Stimulated activated effector memory CD8-positive, alpha-beta T cell treated with anti-CD3 and anti-CD28 coated beads, Interleukin-12 subunit alpha, Interleukin-12 subunit beta, amount 100 ng/mL, for 72 hours (primary cell): ENCODE data around the gene TMEM181.
"Not testable (repeated sequence)": the region's sequence is repeated elsewhere in the genome, so short reads cannot be mapped to it uniquely, and the experiment has no call there.

Experiments used
- ATAC-seq: fragments of 150-1000 bp; cut with Tn5 transposase; 2 replicates; pipeline ENCODE4 v1.10.0; 2021
- DNase-seq, 2 donors: peaks; one replicate each; pipeline ENCODE4 v3.0.0; 2021 to 2022; ENCODE audit warnings: low spot score in 2 of 2
- H3K27ac Mint-ChIP-seq: one replicate; pipeline ENCODE4 v1.8.0; 2022; ENCODE audit warnings: mild to moderate bottlenecking, mixed read lengths
- H3K36me3 Mint-ChIP-seq: one replicate; pipeline ENCODE4 v1.8.0; 2022; ENCODE audit warnings: mild to moderate bottlenecking, mixed read lengths
- H3K4me1 Mint-ChIP-seq: one replicate; pipeline ENCODE4 v1.8.0; 2022; ENCODE audit warnings: mixed read lengths
- H3K4me3 Mint-ChIP-seq: one replicate; pipeline ENCODE4 v1.8.0; 2022; ENCODE audit warnings: mild to moderate bottlenecking, mixed read lengths
- H3K9me3 Mint-ChIP-seq: one replicate; pipeline ENCODE4 v1.8.0; 2022; ENCODE audit warnings: mixed read lengths

The TMEM181 gene

GRCh38 chr6:158591134-158591809 is 31.4 kb downstream of the TMEM181 start:
- Mint-ChIP-seq H3K36me3 (peaks cover 100% of the 10 kb centered on the region), H3K4me1 (peaks cover 11% of the 10 kb centered on the region), H3K9me3 (no peaks in the 10 kb centered on the region), H3K4me3 (no peak overlapping the region), H3K27ac (peak overlapping the region; percentile 48)
- ATAC-seq = no peak
- no peak for DNase-seq

GRCh38 chr6:158591810-158592209 is 31.9 kb downstream of the TMEM181 start:
- DNase-seq = no peak
- Mint-ChIP-seq H3K9me3 (no peaks in the 10 kb centered on the region), H3K27ac (peak overlapping the region; percentile 48), H3K4me3 (no peak overlapping the region), H3K36me3 (peaks cover 100% of the 10 kb centered on the region), H3K4me1 (peaks cover 11% of the 10 kb centered on the region)
- ATAC-seq = no peak

DNA sequence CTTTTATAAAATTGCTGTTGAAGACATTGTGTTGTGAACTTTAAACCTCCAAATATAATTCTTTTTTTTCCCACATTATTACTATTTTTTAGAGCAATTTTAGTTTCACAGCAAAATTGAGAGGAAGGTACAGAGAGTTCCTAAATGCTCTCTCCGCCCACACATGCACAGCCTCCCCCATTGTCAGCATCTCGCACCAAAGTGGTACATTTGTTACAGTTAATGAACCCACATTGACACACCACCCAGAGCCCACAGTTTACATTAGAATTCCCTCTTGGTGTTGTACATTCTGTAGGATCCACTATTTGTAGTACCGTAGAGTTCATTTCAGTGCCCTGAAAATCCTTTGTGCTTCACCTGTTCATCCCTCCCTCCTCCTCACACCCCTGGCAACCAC is 33.8 kb downstream of the TMEM181 start:
- DNase-seq (no peak), ATAC-seq (no peak)
- Mint-ChIP-seq H3K9me3 (no peaks in the 10 kb centered on the region), H3K4me1 (peaks cover 18% of the 10 kb centered on the region), H3K36me3 (peaks cover 100% of the 10 kb centered on the region), H3K27ac (no peak overlapping the region), H3K4me3 (no peak overlapping the region)

DNA sequence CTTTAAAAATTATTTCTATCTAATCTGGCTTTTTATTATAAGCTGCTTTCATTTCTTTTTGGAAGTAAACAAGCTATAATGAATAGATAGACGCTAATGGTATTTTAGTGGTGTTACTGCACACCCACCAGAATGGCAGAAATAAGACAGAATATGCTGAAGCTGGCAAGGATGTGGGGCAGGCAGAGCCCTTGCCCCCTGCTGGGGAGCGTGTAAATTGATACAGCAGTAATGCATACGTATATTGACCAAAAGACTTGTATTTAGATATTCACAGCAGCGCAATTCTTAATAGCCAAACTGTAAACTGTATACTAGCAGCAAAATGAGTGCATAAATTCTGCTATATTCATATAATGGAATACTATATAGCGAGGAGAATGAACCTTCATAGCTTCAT is 35.3 kb downstream of the TMEM181 start:
- no peak for ATAC-seq
- Mint-ChIP-seq H3K4me3 (no peak overlapping the region), H3K36me3 (peaks cover 100% of the 10 kb centered on the region), H3K4me1 (peaks cover 18% of the 10 kb centered on the region), H3K9me3 (no peaks in the 10 kb centered on the region), H3K27ac (no peak overlapping the region)
- DNase-seq = no peak

DNA sequence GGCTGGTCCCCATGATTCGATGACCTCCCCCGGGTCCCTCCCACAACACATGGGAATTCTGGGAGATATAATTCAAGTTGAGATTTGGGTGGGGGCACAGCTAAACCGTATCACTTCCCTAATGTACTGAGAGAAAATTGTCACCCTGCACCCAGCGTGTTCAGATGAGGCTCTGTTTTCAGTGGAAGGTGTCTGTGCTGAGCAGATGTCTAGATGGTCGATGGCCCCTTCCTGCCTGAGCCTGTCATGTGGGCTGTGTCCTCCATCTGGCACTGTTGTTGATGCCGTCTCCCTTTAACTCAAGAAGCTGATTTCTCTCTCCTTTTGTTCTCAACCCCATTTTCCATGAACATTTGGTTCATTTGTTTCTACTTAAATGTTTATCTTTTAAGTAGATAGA is 37.0 kb downstream of the TMEM181 start:
- peaks cover 7% of the 10 kb centered on the region for H3K4me1 Mint-ChIP-seq
- H3K27ac Mint-ChIP-seq = peak overlapping the region; percentile 67
- no peaks in the 10 kb centered on the region for H3K9me3 Mint-ChIP-seq
- no peak for ATAC-seq
- H3K4me3 Mint-ChIP-seq = no peak overlapping the region
- DNase-seq = no peak
- H3K36me3 Mint-ChIP-seq = peaks cover 100% of the 10 kb centered on the region

DNA sequence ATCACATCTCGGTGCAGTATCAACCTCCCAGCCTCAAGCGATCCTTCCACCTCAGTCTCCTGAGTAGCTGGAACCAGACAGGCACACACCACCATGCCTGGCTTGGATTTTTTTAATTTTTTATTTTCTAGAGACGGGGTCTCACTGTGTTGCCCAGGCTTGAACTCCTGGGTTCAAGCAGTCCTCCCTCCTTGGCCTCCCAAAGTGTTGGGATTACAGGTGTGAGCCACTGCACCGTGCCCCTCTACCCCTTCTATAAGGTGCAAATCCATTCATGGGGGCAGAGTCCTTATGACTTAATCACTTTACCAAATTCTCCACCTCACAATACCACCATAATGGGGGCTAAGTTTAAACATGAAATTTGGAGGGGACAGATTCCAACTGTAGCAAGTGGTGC is 37.7 kb downstream of the TMEM181 start:
- H3K27ac Mint-ChIP-seq = peak overlapping the region; percentile 48
- peaks cover 100% of the 10 kb centered on the region for H3K36me3 Mint-ChIP-seq
- ATAC-seq = no peak

GRCh38 chr6:158599635-158600034 is 39.7 kb downstream of the TMEM181 start:
- ATAC-seq = no peak
- Mint-ChIP-seq H3K27ac (peak overlapping the region; percentile 64), H3K9me3 (no peaks in the 10 kb centered on the region), H3K36me3 (peaks cover 100% of the 10 kb centered on the region), H3K4me3 (no peak overlapping the region), H3K4me1 (peaks cover 16% of the 10 kb centered on the region)
- DNase-seq = no peak

More for the DNA sequence above, 37.7 kb downstream of the TMEM181 start:
- no peak for DNase-seq
- H3K9me3 Mint-ChIP-seq = no peaks in the 10 kb centered on the region
- H3K4me1 Mint-ChIP-seq = peaks cover 7% of the 10 kb centered on the region
- no peak overlapping the region for H3K4me3 Mint-ChIP-seq

DNA sequence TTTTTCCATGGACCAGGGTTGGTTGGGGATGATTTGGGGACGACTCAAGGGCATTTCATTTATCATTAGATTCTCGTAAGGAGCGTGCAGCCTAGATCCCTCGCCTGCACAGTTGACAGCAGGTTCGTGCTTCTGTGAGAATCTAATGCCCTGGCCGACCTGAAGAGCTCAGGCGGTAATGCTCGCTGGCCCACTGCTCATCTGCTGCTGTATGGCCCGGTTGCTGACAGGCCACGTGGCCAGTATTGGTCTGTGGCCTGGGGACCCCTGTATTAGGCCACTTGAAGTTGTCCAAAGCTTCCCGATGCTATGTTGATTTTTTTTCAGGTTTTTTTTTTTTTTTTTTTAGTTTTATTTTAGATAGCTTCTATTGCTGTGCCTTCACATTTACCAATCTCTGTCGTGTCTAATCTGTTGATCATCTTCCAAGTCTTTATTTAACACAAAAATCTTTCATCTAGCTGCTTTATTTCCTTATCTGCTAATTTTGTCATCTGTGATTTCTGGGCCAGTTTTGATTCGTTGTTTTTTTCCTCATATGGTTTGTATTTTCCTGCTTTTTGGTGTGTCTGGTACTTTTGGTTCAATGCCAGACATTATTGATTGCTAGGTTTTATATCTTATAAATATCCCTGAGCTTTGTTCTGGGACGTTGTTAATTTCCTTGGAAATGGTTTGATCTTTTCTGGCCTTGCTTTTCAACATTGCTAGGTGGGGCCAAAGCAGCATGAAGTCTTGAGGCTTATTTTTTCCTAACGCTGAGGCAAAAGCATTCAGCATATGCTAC is 43.6 kb downstream of the TMEM181 start:
- peak overlapping the region; percentile 69 for H3K27ac Mint-ChIP-seq
- no peaks in the 10 kb centered on the region for H3K9me3 Mint-ChIP-seq
- ATAC-seq (no peak), DNase-seq (no peak)
- H3K4me1 Mint-ChIP-seq = peaks cover 22% of the 10 kb centered on the region
- peaks cover 100% of the 10 kb centered on the region for H3K36me3 Mint-ChIP-seq
- no peak overlapping the region for H3K4me3 Mint-ChIP-seq

DNA sequence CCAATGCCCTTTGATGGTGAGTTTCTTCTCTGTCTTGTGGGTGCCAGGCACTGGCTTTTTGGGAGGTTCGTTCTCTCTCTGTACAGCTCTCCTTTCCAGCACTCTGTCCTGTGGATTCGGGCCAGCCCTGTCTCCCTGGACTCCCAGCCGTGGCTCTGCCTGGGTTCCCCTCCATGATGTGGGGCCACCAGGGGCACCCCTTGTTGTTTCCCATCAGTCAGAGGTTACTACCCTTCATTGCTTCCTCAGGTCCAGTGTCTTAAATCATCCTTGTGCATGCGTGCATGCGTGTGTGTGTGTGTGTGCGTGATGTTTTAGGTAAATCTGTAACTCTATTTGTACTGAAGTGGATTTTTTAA is 44.1 kb downstream of the TMEM181 start:
- H3K4me1 Mint-ChIP-seq = peaks cover 22% of the 10 kb centered on the region
- H3K4me3 Mint-ChIP-seq = no peak overlapping the region
- DNase-seq = no peak
- H3K9me3 Mint-ChIP-seq = no peaks in the 10 kb centered on the region
- ATAC-seq = no peak
- H3K27ac Mint-ChIP-seq = peak overlapping the region; percentile 69
- peaks cover 100% of the 10 kb centered on the region for H3K36me3 Mint-ChIP-seq

- peaks cover 22% of the 10 kb centered on the region for H3K4me1 Mint-ChIP-seq
- peak overlapping the region; percentile 83 for H3K27ac Mint-ChIP-seq
- no peaks in the 10 kb centered on the region for H3K9me3 Mint-ChIP-seq
- ATAC-seq = no peak
- peaks cover 99% of the 10 kb centered on the region for H3K36me3 Mint-ChIP-seq
- DNase-seq = peak; percentile 34 to 71
- H3K4me3 Mint-ChIP-seq = no peak overlapping the region
These were observed 45.5 kb downstream of the TMEM181 start for GRCh38 chr6:158605266-158605878.

- DNase-seq, H3K9me3 Mint-ChIP-seq, ATAC-seq, H3K4me3 Mint-ChIP-seq: not testable (repeated sequence)
- Mint-ChIP-seq H3K4me1 (peaks cover 23% of the 10 kb centered on the region), H3K27ac (peak overlapping the region; percentile 83), H3K36me3 (peaks cover 96% of the 10 kb centered on the region)
These were observed 46.1 kb downstream of the TMEM181 start for GRCh38 chr6:158606011-158606410.

GRCh38 chr6:158606935-158607334 is 47.0 kb downstream of the TMEM181 start:
- Mint-ChIP-seq H3K4me3 (no peak overlapping the region), H3K4me1 (peaks cover 29% of the 10 kb centered on the region), H3K9me3 (no peaks in the 10 kb centered on the region), H3K27ac (peak overlapping the region; percentile 54), H3K36me3 (peaks cover 96% of the 10 kb centered on the region)
- ATAC-seq (no peak), DNase-seq (no peak)

DNA sequence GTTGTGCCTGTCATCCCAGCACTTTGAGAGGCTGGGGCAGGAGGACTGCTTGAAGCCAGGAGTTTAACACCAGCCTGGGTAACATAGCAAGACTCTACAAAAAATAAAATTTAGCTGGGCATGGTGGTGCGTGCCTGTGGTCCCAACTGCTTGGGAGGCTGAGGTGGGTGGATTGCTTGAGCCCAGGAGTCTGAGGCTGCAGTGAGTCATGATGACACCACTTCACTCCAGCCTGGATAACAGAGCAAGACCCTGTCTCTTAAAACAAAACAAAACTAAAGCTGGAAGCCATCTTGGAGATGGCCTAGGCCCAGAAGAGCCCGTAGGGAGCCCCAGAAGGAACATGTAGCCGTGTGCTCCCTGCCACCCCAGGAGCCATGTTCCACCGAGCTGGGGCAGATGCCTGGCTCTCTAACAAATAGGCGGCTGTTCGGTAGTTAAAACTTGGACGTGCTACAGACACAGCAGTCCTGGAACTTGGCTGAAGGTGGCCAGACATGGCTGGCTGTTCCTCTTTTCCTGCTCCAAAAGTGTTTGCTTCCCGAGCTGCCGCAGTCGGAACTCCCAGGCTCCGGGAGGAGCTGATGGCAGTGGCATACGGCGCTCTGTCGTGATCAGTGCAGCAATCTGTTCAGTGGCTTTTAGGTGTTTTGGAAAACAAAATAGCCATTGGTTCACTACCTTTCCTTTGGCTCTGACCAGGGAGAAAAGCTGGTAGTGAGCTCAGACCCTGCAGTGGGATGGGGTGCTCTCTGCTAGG is 47.7 kb downstream of the TMEM181 start:
- no peaks in the 10 kb centered on the region for H3K9me3 Mint-ChIP-seq
- peak overlapping the region; percentile 54 for H3K27ac Mint-ChIP-seq
- H3K4me3 Mint-ChIP-seq = no peak overlapping the region
- no peak for DNase-seq
- H3K36me3 Mint-ChIP-seq = peaks cover 96% of the 10 kb centered on the region
- ATAC-seq = no peak
- peaks cover 29% of the 10 kb centered on the region for H3K4me1 Mint-ChIP-seq

- Mint-ChIP-seq H3K27ac (no peak overlapping the region), H3K9me3 (no peaks in the 10 kb centered on the region), H3K4me1 (peaks cover 29% of the 10 kb centered on the region), H3K4me3 (no peak overlapping the region), H3K36me3 (peaks cover 96% of the 10 kb centered on the region)
- DNase-seq (no peak), ATAC-seq (no peak)
These were observed 48.3 kb downstream of the TMEM181 start for GRCh38 chr6:158608221-158608620.

DNA sequence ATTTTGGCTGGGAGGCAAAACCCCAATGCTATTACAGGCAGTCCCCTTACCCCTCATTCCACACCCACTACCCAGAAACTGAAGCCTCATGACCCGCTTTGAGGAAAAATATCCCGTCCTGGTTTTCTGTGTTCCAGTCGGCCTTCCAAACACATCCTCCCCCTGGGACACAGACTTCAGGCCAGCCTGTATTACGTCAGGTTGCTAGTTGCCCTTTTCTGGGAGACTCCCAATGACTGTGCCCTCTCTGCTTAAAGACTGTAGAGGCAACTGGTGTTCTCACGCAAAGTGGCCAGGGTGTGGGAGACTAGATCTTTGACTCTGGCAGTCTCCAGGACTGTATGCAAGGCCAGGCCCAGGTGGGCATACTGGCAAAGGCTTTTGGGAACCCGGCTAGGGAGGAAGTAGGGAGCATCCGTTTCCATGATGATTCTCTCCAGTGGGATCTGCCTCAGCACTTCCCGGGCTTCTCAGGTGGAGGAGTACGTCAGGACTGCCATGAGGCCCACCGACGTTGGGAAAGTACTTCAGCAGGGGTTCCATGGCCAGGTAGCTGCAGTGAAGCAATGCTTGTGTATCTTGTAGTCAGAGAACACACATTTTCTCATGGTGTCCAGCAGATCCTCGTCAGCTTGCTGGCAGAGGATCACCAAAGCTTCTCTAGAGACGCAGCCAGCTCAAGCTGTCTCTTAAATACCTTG is 49.7 kb downstream of the TMEM181 start:
- Mint-ChIP-seq H3K27ac (peak overlapping the region; percentile 63), H3K36me3 (peaks cover 93% of the 10 kb centered on the region), H3K4me3 (no peak overlapping the region), H3K4me1 (peaks cover 21% of the 10 kb centered on the region), H3K9me3 (no peaks in the 10 kb centered on the region)
- ATAC-seq (no peak), DNase-seq (no peak)
